DND-41 (cell line): Measurements from ENCODE around the gene SORL1-AS1.
A peak's percentile ranks its signal among the peaks of the same experiment; 100 is the strongest.

Experiments used
- ATAC-seq: fragments of 200-7000 bp; cut with Tn5 transposase; 3 replicates; pipeline ENCODE4 v1.9.1; 2021; ENCODE audit warnings: low read depth; ENCODE audit not compliant: insufficient read depth
- DNase-seq: peaks from one replicate; pipeline ENCODE4 v3.0.0-alpha.2; 2020
- H2AFZ ChIP-seq: 2 replicates; pipeline ENCODE4 v1.6.0; 2012; ENCODE audit warnings: low read depth, low read length
- H3K27ac ChIP-seq: 2 replicates; pipeline ENCODE4 v1.5.1; 2012; ENCODE audit warnings: low read length, inconsistent platforms
- H3K27me3 ChIP-seq: fragments of 200-600 bp; sonication (generic); 2 replicates; pipeline ENCODE4 v1.6.0; 2012; ENCODE audit warnings: low read length, mild to moderate bottlenecking, inconsistent platforms; ENCODE audit not compliant: insufficient read depth, poor library complexity
- H3K36me3 ChIP-seq: 2 replicates; pipeline ENCODE4 v1.5.1; 2012; ENCODE audit warnings: low read length, inconsistent platforms; ENCODE audit not compliant: insufficient read depth
- H3K4me1 ChIP-seq: 2 replicates; pipeline ENCODE4 v1.5.1; 2012; ENCODE audit warnings: mild to moderate bottlenecking, low read length; ENCODE audit not compliant: insufficient read depth
- H3K4me2 ChIP-seq: 2 replicates; pipeline ENCODE4 v1.6.0; 2012; ENCODE audit warnings: mild to moderate bottlenecking, moderate library complexity, low read length, inconsistent platforms; ENCODE audit not compliant: insufficient read depth
- H3K4me3 ChIP-seq, 2 experiments: fragments of 200-600 bp in 1 of 2; shearing (Covaris generic) in 1 of 2; 2 replicates each; pipeline ENCODE4 v1.5.1; 2012 to 2016; ENCODE audit warnings: inconsistent platforms in 2 of 2, low read length in 2 of 2, mild to moderate bottlenecking in 2 of 2, low read depth in 1 of 2, moderate library complexity in 1 of 2
- H3K79me2 ChIP-seq: 2 replicates; pipeline ENCODE4 v1.6.0; 2012; ENCODE audit warnings: low read length, inconsistent platforms; ENCODE audit not compliant: insufficient read depth
- H3K9ac ChIP-seq: 2 replicates; pipeline ENCODE4 v1.6.0; 2012; ENCODE audit warnings: low read depth, mild to moderate bottlenecking, inconsistent platforms, low read length, moderate library complexity
- H3K9me3 ChIP-seq: 2 replicates; pipeline ENCODE4 v1.5.1; 2012; ENCODE audit warnings: low read length, moderate library complexity, mild to moderate bottlenecking, inconsistent platforms; ENCODE audit not compliant: insufficient read depth, severe bottlenecking
- H4K20me1 ChIP-seq: 2 replicates; pipeline ENCODE4 v1.6.0; 2012; ENCODE audit warnings: low read length; ENCODE audit not compliant: insufficient read depth
- EZH2 ChIP-seq: IDR thresholded peaks from 3 replicates; pipeline ENCODE4 v1.6.1; 2012; ENCODE audit warnings: borderline replicate concordance, low read depth, mild to moderate bottlenecking, moderate library complexity, low read length, inconsistent platforms; ENCODE audit not compliant: severe bottlenecking
- TF ChIP-seq, protein P1 (sequence below): IDR thresholded peaks from 2 replicates; pipeline ENCODE4 v1.5.1; 2012; ENCODE audit warnings: borderline replicate concordance, low read length, moderate library complexity, mild to moderate bottlenecking; ENCODE audit not compliant: poor library complexity, severe bottlenecking; ENCODE audit errors: extremely low read depth

The SORL1-AS1 gene

DNA sequence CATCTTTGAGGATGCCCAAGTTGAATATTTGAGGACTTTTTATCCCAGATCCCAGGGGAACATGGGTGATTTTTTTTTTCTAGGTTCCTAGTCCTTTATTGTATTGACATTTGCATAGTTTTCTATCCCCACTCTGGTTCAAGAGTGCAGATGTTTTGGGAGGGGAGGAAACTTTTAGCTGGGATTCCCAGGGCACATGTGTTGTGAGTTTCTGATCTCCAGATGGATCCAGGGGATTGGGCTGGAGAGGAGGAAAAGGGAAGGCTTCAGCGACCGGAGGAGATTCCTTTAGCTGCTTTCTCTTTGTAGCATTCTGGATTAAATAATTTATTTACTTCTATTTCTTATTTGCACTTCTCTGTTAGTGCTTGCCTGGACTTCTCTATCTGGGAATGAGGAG lies 14.7 kb upstream of the SORL1-AS1 start:
- no peak for TF ChIP-seq EZH2
- TF ChIP-seq, protein P1, sequence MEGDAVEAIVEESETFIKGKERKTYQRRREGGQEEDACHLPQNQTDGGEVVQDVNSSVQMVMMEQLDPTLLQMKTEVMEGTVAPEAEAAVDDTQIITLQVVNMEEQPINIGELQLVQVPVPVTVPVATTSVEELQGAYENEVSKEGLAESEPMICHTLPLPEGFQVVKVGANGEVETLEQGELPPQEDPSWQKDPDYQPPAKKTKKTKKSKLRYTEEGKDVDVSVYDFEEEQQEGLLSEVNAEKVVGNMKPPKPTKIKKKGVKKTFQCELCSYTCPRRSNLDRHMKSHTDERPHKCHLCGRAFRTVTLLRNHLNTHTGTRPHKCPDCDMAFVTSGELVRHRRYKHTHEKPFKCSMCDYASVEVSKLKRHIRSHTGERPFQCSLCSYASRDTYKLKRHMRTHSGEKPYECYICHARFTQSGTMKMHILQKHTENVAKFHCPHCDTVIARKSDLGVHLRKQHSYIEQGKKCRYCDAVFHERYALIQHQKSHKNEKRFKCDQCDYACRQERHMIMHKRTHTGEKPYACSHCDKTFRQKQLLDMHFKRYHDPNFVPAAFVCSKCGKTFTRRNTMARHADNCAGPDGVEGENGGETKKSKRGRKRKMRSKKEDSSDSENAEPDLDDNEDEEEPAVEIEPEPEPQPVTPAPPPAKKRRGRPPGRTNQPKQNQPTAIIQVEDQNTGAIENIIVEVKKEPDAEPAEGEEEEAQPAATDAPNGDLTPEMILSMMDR: no peak
- DNase-seq (no peak), ATAC-seq (no peak)
- no peak overlapping the region for H3K4me2 ChIP-seq
- H3K4me3 ChIP-seq: no peak overlapping the region
- H3K4me1 ChIP-seq: peaks cover 17% of the 10 kb centered on the region
- no peaks in the 10 kb centered on the region for H3K27me3 ChIP-seq
- H3K27ac ChIP-seq: no peak overlapping the region
- peaks cover 27% of the 10 kb centered on the region for H3K36me3 ChIP-seq
- H4K20me1 ChIP-seq: peaks cover 17% of the 10 kb centered on the region
- no peak overlapping the region for H3K9ac ChIP-seq
- no peaks in the 10 kb centered on the region for H3K9me3 ChIP-seq
- no peak overlapping the region for H2AFZ ChIP-seq
- peaks cover 64% of the 10 kb centered on the region for H3K79me2 ChIP-seq

DNA sequence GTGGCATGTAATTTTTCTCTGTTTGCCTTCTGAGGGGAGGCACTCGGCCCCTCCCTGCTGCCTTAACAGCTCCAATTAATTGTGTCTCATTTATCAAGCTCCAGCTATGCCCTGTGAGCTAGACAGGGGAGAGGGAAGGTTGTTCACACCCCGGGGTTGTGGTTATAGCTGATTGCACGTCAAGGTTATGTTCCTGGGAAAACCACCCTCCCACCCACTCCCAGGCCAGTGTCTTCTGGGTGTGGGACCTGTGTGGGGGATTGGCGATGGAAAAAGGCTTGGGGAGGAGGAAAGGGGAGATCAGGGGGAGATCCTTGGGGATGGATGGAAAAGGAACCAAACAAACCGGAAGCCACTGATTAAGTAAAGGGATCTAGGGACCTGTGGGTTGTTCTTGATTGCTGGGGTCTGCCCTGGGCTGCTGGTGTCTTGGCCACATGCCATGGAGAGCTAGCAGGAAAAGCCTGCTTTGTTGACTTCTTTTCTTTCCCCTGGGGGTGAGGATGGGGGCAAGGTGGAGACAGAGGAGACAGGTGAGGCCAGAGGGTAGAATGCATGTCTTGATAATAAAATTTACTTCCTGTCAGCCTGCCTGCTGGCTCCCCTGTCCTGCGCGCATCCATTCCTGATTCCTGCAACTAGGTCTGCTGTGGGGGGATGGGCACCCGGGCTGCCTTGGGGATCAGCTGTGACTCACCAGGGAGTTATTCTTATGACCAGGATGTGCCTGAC lies 13.5 kb upstream of the SORL1-AS1 start:
- Histone ChIP-seq H3K27ac (peak overlapping the region; percentile 34; the same call in 1 of the 2 replicates), H3K79me2 (peaks cover 75% of the 10 kb centered on the region), H3K4me2 (no peak overlapping the region), H3K9me3 (no peaks in the 10 kb centered on the region), H3K9ac (no peak overlapping the region), H2AFZ (no peak overlapping the region), H3K36me3 (peaks cover 20% of the 10 kb centered on the region), H3K27me3 (no peaks in the 10 kb centered on the region), H3K4me1 (peaks cover 17% of the 10 kb centered on the region), H4K20me1 (peaks cover 17% of the 10 kb centered on the region), H3K4me3 (no peak overlapping the region)
- DNase-seq (peak; percentile 12), ATAC-seq (no peak)
- TF ChIP-seq, protein P1: no peak
- no peak for TF ChIP-seq EZH2

DNA sequence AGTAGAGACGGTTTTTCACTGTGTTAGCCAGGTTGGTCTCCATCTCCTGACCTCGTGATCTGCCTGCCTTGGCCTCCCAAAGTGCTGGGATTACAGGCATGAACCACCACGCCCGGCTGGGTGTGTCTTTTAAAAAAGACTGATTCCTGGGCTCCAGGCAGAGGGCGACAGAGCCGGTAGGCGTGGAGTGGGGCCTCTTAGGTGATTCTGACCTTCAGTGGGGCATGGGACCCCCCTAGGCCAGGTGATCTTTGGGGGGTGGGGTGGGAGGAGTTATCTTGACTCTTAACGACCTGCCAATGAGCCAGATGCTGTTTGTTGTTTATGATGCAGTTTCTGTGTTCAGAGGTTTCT lies 12.9 kb upstream of the SORL1-AS1 start:
- no peak overlapping the region for H2AFZ ChIP-seq
- ATAC-seq: no peak
- H3K79me2 ChIP-seq: peaks cover 81% of the 10 kb centered on the region
- peaks cover 14% of the 10 kb centered on the region for H3K36me3 ChIP-seq
- no peaks in the 10 kb centered on the region for H3K27me3 ChIP-seq
- H3K4me2 ChIP-seq: no peak overlapping the region
- no peak overlapping the region for H3K4me3 ChIP-seq
- peaks cover 20% of the 10 kb centered on the region for H4K20me1 ChIP-seq
- no peak overlapping the region for H3K27ac ChIP-seq
- peaks cover 17% of the 10 kb centered on the region for H3K4me1 ChIP-seq
- no peak for DNase-seq
- H3K9me3 ChIP-seq: no peaks in the 10 kb centered on the region
- TF ChIP-seq, protein P1: no peak
- no peak for TF ChIP-seq EZH2
- H3K9ac ChIP-seq: no peak overlapping the region
